ENCODE data around the gene TLR9.

Gene TLR9

GRCh38 chr3:52231502-52232278 lies 6.2 kb upstream of the TLR9 start:
- peak; percentile 56 for DNase-seq

GRCh38 chr3:52230889-52231499 lies 5.5 kb upstream of the TLR9 start:
- DNase-seq: no peak

GRCh38 chr3:52230461-52230860 lies 5.0 kb upstream of the TLR9 start:
- DNase-seq: no peak

GRCh38 chr3:52229656-52230055 lies 4.2 kb upstream of the TLR9 start:
- no peak for DNase-seq

- no peak for DNase-seq
These were observed 3.4 kb upstream of the TLR9 start for GRCh38 chr3:52228751-52229291.

- DNase-seq: no peak
These were observed 2.8 kb upstream of the TLR9 start for GRCh38 chr3:52228266-52228665.

- DNase-seq: no peak
These were observed 2.3 kb upstream of the TLR9 start for GRCh38 chr3:52227766-52228165.

GRCh38 chr3:52227117-52227516 lies 1.7 kb upstream of the TLR9 start:
- DNase-seq: no peak

GRCh38 chr3:52226229-52226817 lies 878 bp upstream of the TLR9 start:
- no peak for DNase-seq

GRCh38 chr3:52223449-52224408 lies 1.7 kb downstream of the TLR9 start:
- DNase-seq: no peak

- no peak for DNase-seq
These were observed 2.9 kb downstream of the TLR9 start for GRCh38 chr3:52222319-52223221.

GRCh38 chr3:52221563-52222318 lies 3.7 kb downstream of the TLR9 start:
- DNase-seq: no peak

- DNase-seq: no peak
These were observed 4.3 kb downstream of the TLR9 start for GRCh38 chr3:52221141-52221562.

- peak; percentile 68 for DNase-seq
These were observed 4.9 kb downstream of the TLR9 start for GRCh38 chr3:52220380-52221026.

GRCh38 chr3:52218937-52219650 lies 6.4 kb downstream of the TLR9 start:
- DNase-seq: no peak

- no peak for DNase-seq
These were observed 7.0 kb downstream of the TLR9 start for GRCh38 chr3:52218454-52218853.

- DNase-seq: no peak
These were observed 7.4 kb downstream of the TLR9 start for GRCh38 chr3:52218026-52218425.

- no peak for DNase-seq
These were observed 8.0 kb downstream of the TLR9 start for GRCh38 chr3:52217409-52217805.

- DNase-seq: no peak
These were observed 8.6 kb downstream of the TLR9 start for GRCh38 chr3:52216585-52217408.

All from KG1 (cell line).